HCT116 (cell line): ENCODE measurements around the gene GRID2.

Experiments used
- CEBPB ChIP-seq: IDR thresholded peaks from 2 replicates; pipeline ENCODE4 v1.6.1; 2012; ENCODE audit warnings: low read depth
- CTCF ChIP-seq, 3 experiments: fragments of 200-600 bp in 1 of 3; sonication (generic) in 1 of 3; IDR thresholded peaks in 2 of 3; conservative IDR thresholded peaks in 1 of 3; 2 replicates each; pipeline ENCODE4 v1.5.1; 2012 to 2017; ENCODE audit warnings: low read depth in 2 of 3, low read length in 2 of 3, antibody characterized with exemption in 1 of 3, borderline replicate concordance in 1 of 3, control low read depth in 1 of 3, mild to moderate bottlenecking in 1 of 3, mixed read lengths in 1 of 3, mixed run types in 1 of 3, moderate library complexity in 1 of 3; ENCODE audit not compliant: insufficient read depth in 1 of 3
- EZH2 ChIP-seq: fragments of 200-600 bp; sonication (generic); IDR thresholded peaks from 2 replicates; pipeline ENCODE4 v1.6.1; 2017; ENCODE audit warnings: antibody characterized with exemption, mixed run types
- JUND ChIP-seq: IDR thresholded peaks from 2 replicates; pipeline ENCODE4 v1.6.1; 2012
- MAX ChIP-seq: IDR thresholded peaks from 2 replicates; pipeline ENCODE4 v1.6.1; 2012
- POLR2AphosphoS5 ChIP-seq: IDR thresholded peaks from 2 replicates; pipeline ENCODE4 v1.6.1; 2011; ENCODE audit warnings: mild to moderate bottlenecking, low read depth, low read length, moderate library complexity
- RAD21 ChIP-seq: IDR thresholded peaks from 2 replicates; pipeline ENCODE4 v1.6.1; 2012; ENCODE audit warnings: low read depth, mild to moderate bottlenecking
- SIN3A ChIP-seq: IDR thresholded peaks from 2 replicates; pipeline ENCODE4 v1.6.1; 2012; ENCODE audit warnings: low read depth

DNA sequence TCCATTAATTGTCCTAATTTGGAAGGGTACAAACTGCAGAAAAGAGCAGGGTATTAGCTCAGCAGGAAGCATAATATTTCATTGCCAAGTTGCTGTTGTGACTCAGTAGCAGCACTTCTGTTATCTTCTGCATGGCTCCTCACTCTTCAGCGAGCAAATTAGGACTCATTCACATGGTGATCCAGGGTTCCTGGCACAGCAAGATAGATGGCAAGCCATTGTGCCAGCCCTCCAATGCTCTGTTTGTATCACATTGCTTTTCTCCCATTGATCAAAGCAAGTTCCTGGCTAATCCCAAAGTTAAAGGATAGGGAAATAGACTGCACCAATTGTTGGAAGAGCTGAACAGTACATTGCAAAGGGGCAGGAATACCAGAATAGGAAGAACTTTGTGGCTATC is 1142.3 kb downstream of the GRID2 start:
- no peak for TF ChIP-seq MAX
- TF ChIP-seq RAD21 = no peak
- TF ChIP-seq CEBPB = no peak
- TF ChIP-seq CTCF (IDR thresholded peaks at IDR 0.05 in 2 of 3, conservative IDR thresholded peaks at IDR 0.05 in 1 of 3; ENCODE audit: borderline replicate concordance in 1 of 3, insufficient read depth in 1 of 3, low read depth in 2 of 3, low read length in 2 of 3) = no peak
- no peak for TF ChIP-seq EZH2
- TF ChIP-seq JUND = no peak
- TF ChIP-seq POLR2AphosphoS5 = no peak
- TF ChIP-seq SIN3A = no peak
